ENCODE data around the gene DLGAP1. TPM values are rescaled to one million over a fixed set of nuclear protein-coding genes. Genes with fewer than 3 reads are reported as not detected.

Gene DLGAP1
- total and polyA plus RNA-seq, 2 of the 8 experiments (the other 6 are each of a cell fraction or from before 2014, with no cell fraction given), result 11.8 to 16.9 TPM

- Histone ChIP-seq H3K27ac (ENCODE audit: low read depth, low read length) (no peak overlapping the region), H3K56ac (replicated peaks; ENCODE audit: insufficient read length, low read depth, low read length) (no peak overlapping the region), H3K79me1 (ENCODE audit: low read depth, low read length) (no peaks in the 10 kb centered on the region), H3K79me2 (ENCODE audit: control insufficient read depth in 1 of 2, insufficient read depth in 2 of 2, low read length in 2 of 2) (no peaks in the 10 kb centered on the region), H3K4ac (replicated peaks; ENCODE audit: insufficient read length, low read depth, low read length) (no peak overlapping the region), H4K8ac (ENCODE audit: extremely low read depth, insufficient read depth, low read length) (no peak overlapping the region), H3K27me3 (replicated peaks in 1 of 4; ENCODE audit: control insufficient read depth in 3 of 4, extremely low read depth in 1 of 4, insufficient read depth in 3 of 4, low read length in 3 of 4) (no peaks in the 10 kb centered on the region), H2BK120ac (replicated peaks; ENCODE audit: low read depth, low read length) (no peak overlapping the region), H3K4me2 (ENCODE audit: insufficient read depth in 1 of 2, low read depth in 2 of 2, low read length in 2 of 2) (no peak overlapping the region), H4K5ac (ENCODE audit: insufficient read length, low read depth, low read length) (no peak overlapping the region), H3K4me1 (replicated peaks in 1 of 4; ENCODE audit: control insufficient read depth in 3 of 4, insufficient read depth in 4 of 4, low read length in 3 of 4) (no peaks in the 10 kb centered on the region), H3K9ac (replicated peaks in 1 of 4; ENCODE audit: extremely low read depth in 1 of 4, low read depth in 3 of 4, low read length in 3 of 4) (no peak overlapping the region), H2BK15ac (ENCODE audit: low read length) (no peak overlapping the region), H3K14ac (ENCODE audit: insufficient read length) (no peak overlapping the region), H3K18ac (ENCODE audit: extremely low read depth, low read length) (no peak overlapping the region), H4K20me1 (replicated peaks in 1 of 2; ENCODE audit: control insufficient read depth in 1 of 2, insufficient read depth in 2 of 2, low read length in 2 of 2) (no peaks in the 10 kb centered on the region), H3K9me3 (ENCODE audit: insufficient read depth in 2 of 2, low read depth in 1 of 2, low read length in 1 of 2) (no peaks in the 10 kb centered on the region), H2BK20ac (ENCODE audit: low read length) (no peak overlapping the region), H2BK12ac (ENCODE audit: low read depth, low read length) (no peak overlapping the region), H4K91ac (replicated peaks; ENCODE audit: insufficient read length, low read length) (no peak overlapping the region), H3K23me2 (ENCODE audit: low read depth, low read length) (no peaks in the 10 kb centered on the region), H2AFZ (ENCODE audit: low read length) (no peak overlapping the region), H2BK5ac (ENCODE audit: low read depth, low read length) (no peak overlapping the region), H3K36me3 (ENCODE audit: control insufficient read depth in 2 of 4, insufficient read depth in 4 of 4, low read length in 3 of 4) (no peaks in the 10 kb centered on the region), H3K4me3 (ENCODE audit: extremely low read depth in 1 of 4, insufficient read depth in 2 of 4, low read depth in 3 of 4, low read length in 4 of 4) (no peak overlapping the region), H3K23ac (ENCODE audit: insufficient read length) (no peak overlapping the region), H2AK5ac (ENCODE audit: low read depth, low read length) (no peak overlapping the region)
- ChIA-PET CTCF (ENCODE audit: partially characterized antibody) (interaction anchor here (1.2 to 1.3 kb wide), 2 partner anchors 12 to 15 kb away, joined by 3 to 4 read pairs; no protein-coding TSS in a partner anchor), POLR2A (ENCODE audit: partially characterized antibody) (no interaction called here)
- no peak for DNase-seq (ENCODE audit: low read depth in 1 of 2, low spot score in 2 of 2)
- no peak for FAIRE-seq
- TF ChIP-seq, protein P1, sequence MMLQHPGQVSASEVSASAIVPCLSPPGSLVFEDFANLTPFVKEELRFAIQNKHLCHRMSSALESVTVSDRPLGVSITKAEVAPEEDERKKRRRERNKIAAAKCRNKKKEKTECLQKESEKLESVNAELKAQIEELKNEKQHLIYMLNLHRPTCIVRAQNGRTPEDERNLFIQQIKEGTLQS (IDR thresholded peaks at IDR 0.05; ENCODE audit: insufficient read depth, low read depth, low read length), result no peak
- no peak for TF ChIP-seq SRF (IDR thresholded peaks at IDR 0.05; ENCODE audit: low read depth, low read length)
- WGBS, 2 experiments (ENCODE audit: extremely low coverage in 1 of 2, insufficient coverage in 1 of 2, insufficient read length in 1 of 2, insufficient replicate concordance in 2 of 2, low coverage in 1 of 2, low lambda C conversion rate in 2 of 2, missing lambda C conversion rate in 1 of 2), result 91% methylated on average over 3 of the region's 3 CpGs; no CpG with 5 or more reads in 1 of the 2 experiments
Measured at GRCh38 chr18:3634250-3634939, 820.7 kb downstream of the DLGAP1 start.
